Mesenchymal stem cell (in vitro differentiated cells and primary cell): ENCODE data around the gene NCOR2.

Experiments used
- DNase-seq: peaks from one replicate; pipeline ENCODE4 v3.0.0-alpha.2; 2013
- H2AFZ ChIP-seq: one replicate; pipeline ENCODE4 v1.6.1; 2013; ENCODE audit warnings: low read depth, mild to moderate bottlenecking, control low read depth, inconsistent platforms, low read length, moderate library complexity
- H2AK5ac ChIP-seq: 2 replicates; pipeline ENCODE4 v1.6.1; 2013; ENCODE audit warnings: low read length, moderate library complexity, mild to moderate bottlenecking, inconsistent platforms; ENCODE audit not compliant: severe bottlenecking
- H2BK120ac ChIP-seq: one replicate; pipeline ENCODE4 v1.6.1; 2013; ENCODE audit warnings: low read depth, mild to moderate bottlenecking, inconsistent platforms, low read length, moderate library complexity
- H2BK12ac ChIP-seq, 2 experiments: one replicate each; pipeline ENCODE4 v1.6.1; 2013; ENCODE audit warnings: inconsistent platforms in 2 of 2, low read length in 2 of 2, mild to moderate bottlenecking in 2 of 2, moderate library complexity in 2 of 2, control low read depth in 1 of 2
- H2BK15ac ChIP-seq: one replicate; pipeline ENCODE4 v1.6.1; 2013; ENCODE audit warnings: mild to moderate bottlenecking, low read depth, inconsistent platforms; ENCODE audit not compliant: poor library complexity, severe bottlenecking
- H2BK5ac ChIP-seq: 2 replicates; pipeline ENCODE4 v1.6.1; 2013; ENCODE audit warnings: low read depth, mild to moderate bottlenecking, low read length, control low read depth, inconsistent platforms; ENCODE audit not compliant: poor library complexity, severe bottlenecking
- H3K14ac ChIP-seq, 2 experiments: one replicate each; pipeline ENCODE4 v1.6.1; 2013; ENCODE audit warnings: inconsistent platforms in 2 of 2, low read length in 2 of 2, control low read depth in 1 of 2, mild to moderate bottlenecking in 1 of 2, moderate library complexity in 1 of 2
- H3K18ac ChIP-seq, 2 experiments: one replicate each; pipeline ENCODE4 v1.6.1; 2013; ENCODE audit warnings: inconsistent platforms in 2 of 2, low read length in 2 of 2, control low read depth in 1 of 2, low read depth in 1 of 2, mild to moderate bottlenecking in 1 of 2
- H3K23ac ChIP-seq, 2 experiments: one replicate each; pipeline ENCODE4 v1.6.1; 2013; ENCODE audit warnings: inconsistent platforms in 2 of 2, low read length in 2 of 2, mild to moderate bottlenecking in 2 of 2, moderate library complexity in 2 of 2, control low read depth in 1 of 2
- H3K27ac ChIP-seq: 2 replicates; pipeline ENCODE4 v1.5.1; 2013; ENCODE audit warnings: mild to moderate bottlenecking, moderate library complexity, low read length, control low read depth, inconsistent platforms; ENCODE audit not compliant: poor library complexity, severe bottlenecking
- H3K27me3 ChIP-seq, 2 experiments: 2 replicates each; pipeline versions ENCODE4 v1.6.1 to v1.7.0; 2013; ENCODE audit warnings: low read length in 2 of 2, mild to moderate bottlenecking in 2 of 2, moderate library complexity in 2 of 2, control low read depth in 1 of 2, inconsistent platforms in 1 of 2; ENCODE audit not compliant: control insufficient read depth in 1 of 2, insufficient read depth in 1 of 2
- H3K36me3 ChIP-seq, 2 experiments: 2 replicates each; pipeline versions ENCODE4 v1.6.1 to v1.7.0; 2013; ENCODE audit warnings: low read length in 2 of 2, control low read depth in 1 of 2, inconsistent platforms in 1 of 2, low read depth in 1 of 2, mild to moderate bottlenecking in 1 of 2; ENCODE audit not compliant: insufficient read depth in 2 of 2, control insufficient read depth in 1 of 2
- H3K4ac ChIP-seq, 2 experiments: one replicate each; pipeline ENCODE4 v1.6.1; 2013; ENCODE audit warnings: inconsistent platforms in 2 of 2, low read length in 2 of 2, mild to moderate bottlenecking in 2 of 2, moderate library complexity in 2 of 2, control low read depth in 1 of 2, low read depth in 1 of 2
- H3K4me1 ChIP-seq: 2 replicates; pipeline ENCODE4 v1.6.1; 2013; ENCODE audit warnings: low read depth, low read length, control low read depth; ENCODE audit not compliant: control insufficient read depth, insufficient read depth
- H3K4me2 ChIP-seq: 2 replicates; pipeline ENCODE4 v1.6.1; 2013; ENCODE audit warnings: low read length, mild to moderate bottlenecking, inconsistent platforms; ENCODE audit not compliant: poor library complexity, severe bottlenecking
- H3K4me3 ChIP-seq, 2 experiments: 2 replicates each; pipeline versions ENCODE4 v1.5.1 to v1.7.0; 2013; ENCODE audit warnings: low read length in 2 of 2, mild to moderate bottlenecking in 2 of 2, control low read depth in 1 of 2, low read depth in 1 of 2; ENCODE audit not compliant: insufficient read depth in 1 of 2
- H3K79me1 ChIP-seq: replicated peaks from 2 replicates; pipeline ENCODE4 v1.6.1; 2013; ENCODE audit warnings: mild to moderate bottlenecking, control low read depth, low read length, inconsistent platforms; ENCODE audit not compliant: poor library complexity, severe bottlenecking
- H3K9ac ChIP-seq: 2 replicates; pipeline ENCODE4 v1.7.0; 2013; ENCODE audit warnings: mild to moderate bottlenecking, low read length, moderate library complexity
- H3K9me3 ChIP-seq: 2 replicates; pipeline ENCODE4 v1.7.0; 2013; ENCODE audit warnings: mild to moderate bottlenecking, low read length; ENCODE audit not compliant: control insufficient read depth
- H4K8ac ChIP-seq: one replicate; pipeline ENCODE4 v1.6.1; 2013; ENCODE audit warnings: inconsistent platforms, mild to moderate bottlenecking, low read length, moderate library complexity
- H4K91ac ChIP-seq: one replicate; pipeline ENCODE4 v1.6.1; 2013; ENCODE audit warnings: mild to moderate bottlenecking, low read length, inconsistent platforms
- WGBS: methylation state at CpG from one replicate; pipeline ENCODE4 v1.1.7; 2013; ENCODE audit warnings: mixed read lengths; 5-methylcytosine and 5-hydroxymethylcytosine counted together

Gene NCOR2

DNA sequence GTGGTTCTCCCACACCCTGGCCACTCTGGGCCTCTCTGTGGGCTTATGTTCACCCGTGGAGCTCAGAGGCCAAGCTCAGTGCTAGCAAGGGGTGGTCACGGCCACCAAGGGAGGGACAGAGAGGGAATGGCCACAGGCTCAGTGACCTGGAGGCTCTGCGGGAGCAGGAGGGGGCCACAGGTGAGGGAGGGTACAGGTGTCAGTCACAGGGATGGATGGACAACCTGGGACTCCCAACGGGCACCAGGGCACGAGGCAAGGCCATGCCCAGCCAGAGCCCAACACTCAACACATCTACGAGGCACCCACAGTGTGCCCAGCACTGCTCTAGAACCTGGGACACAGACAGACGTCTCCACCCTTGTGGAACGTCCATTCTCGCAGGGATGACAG lies 11.3 kb downstream of the NCOR2 start:
- peaks cover 0 to 53% of the 10 kb centered on the region in 2 experiments for H3K36me3 ChIP-seq
- no peak overlapping the region for H3K27ac ChIP-seq
- no peak overlapping the region for H3K4me3 ChIP-seq
- no peaks in the 10 kb centered on the region for H3K9me3 ChIP-seq
- peaks cover 64% of the 10 kb centered on the region for H3K4me1 ChIP-seq
- H2AK5ac ChIP-seq, result no peak overlapping the region
- H2BK12ac ChIP-seq, result peak overlapping the region in 1 of 2 experiments; percentile 23
- H3K23ac ChIP-seq, result no peak overlapping the region
- no peak overlapping the region for H3K4me2 ChIP-seq
- no peak overlapping the region for H2BK15ac ChIP-seq
- H4K8ac ChIP-seq, result peak overlapping the region; percentile 32
- no peak overlapping the region for H2BK120ac ChIP-seq
- no peak overlapping the region for H2AFZ ChIP-seq
- H2BK5ac ChIP-seq, result no peak overlapping the region
- H3K4ac ChIP-seq, result no peak overlapping the region
- no peaks in the 10 kb centered on the region for H3K27me3 ChIP-seq
- H3K79me1 ChIP-seq, result peaks cover 1% of the 10 kb centered on the region
- H4K91ac ChIP-seq, result peak overlapping the region; percentile 15
- H3K14ac ChIP-seq, result peak overlapping the region in 1 of 2 experiments; percentile 66
- no peak overlapping the region for H3K9ac ChIP-seq
- no peak for DNase-seq
- peak overlapping the region in 1 of 2 experiments; percentile 0 for H3K18ac ChIP-seq
- WGBS, result 89% methylated on average over 9 of the region's 9 CpGs

GRCh38 chr12:124555168-124556073 lies 12.0 kb downstream of the NCOR2 start:
- H3K4me3 ChIP-seq, result no peak overlapping the region
- no peak overlapping the region for H2BK15ac ChIP-seq
- H3K27ac ChIP-seq, result no peak overlapping the region
- 92% methylated on average over 28 of the region's 28 CpGs for WGBS
- peak overlapping the region in 1 of 2 experiments; percentile 31 for H3K14ac ChIP-seq
- H2AK5ac ChIP-seq, result no peak overlapping the region
- H4K91ac ChIP-seq, result peak overlapping the region; percentile 34
- H3K9me3 ChIP-seq, result no peaks in the 10 kb centered on the region
- peaks cover 66% of the 10 kb centered on the region for H3K4me1 ChIP-seq
- H3K23ac ChIP-seq, result no peak overlapping the region
- peaks cover 0 to 53% of the 10 kb centered on the region in 2 experiments for H3K36me3 ChIP-seq
- H2BK5ac ChIP-seq, result no peak overlapping the region
- peaks cover 1% of the 10 kb centered on the region for H3K79me1 ChIP-seq
- peak overlapping the region in 1 of 2 experiments; percentile 0 for H3K18ac ChIP-seq
- H3K4ac ChIP-seq, result no peak overlapping the region
- no peak for DNase-seq
- H2AFZ ChIP-seq, result no peak overlapping the region
- no peak overlapping the region for H2BK120ac ChIP-seq
- H3K4me2 ChIP-seq, result no peak overlapping the region
- H3K27me3 ChIP-seq, result no peaks in the 10 kb centered on the region
- peak overlapping the region; percentile 27 for H4K8ac ChIP-seq
- peak overlapping the region in 1 of 2 experiments; percentile 29 for H2BK12ac ChIP-seq
- H3K9ac ChIP-seq, result no peak overlapping the region

- DNase-seq, result no peak
- Histone ChIP-seq H3K79me1 (peaks cover 1% of the 10 kb centered on the region), H2BK15ac (no peak overlapping the region), H3K23ac (peak overlapping the region in 1 of 2 experiments; percentile 16), H3K9me3 (no peaks in the 10 kb centered on the region), H2BK5ac (no peak overlapping the region), H2BK12ac (peak overlapping the region in 1 of 2 experiments; percentile 25), H3K27me3 (no peaks in the 10 kb centered on the region), H3K4ac (no peak overlapping the region), H2BK120ac (no peak overlapping the region), H3K4me2 (peak overlapping the region; percentile 13), H3K18ac (peak overlapping the region; percentile 9 to 13), H3K4me3 (no peak overlapping the region), H3K4me1 (peaks cover 74% of the 10 kb centered on the region), H2AFZ (no peak overlapping the region), H4K8ac (peak overlapping the region; percentile 45), H3K36me3 (peaks cover 0 to 53% of the 10 kb centered on the region in 2 experiments), H3K27ac (no peak overlapping the region), H4K91ac (peak overlapping the region; percentile 34), H3K14ac (peak overlapping the region in 1 of 2 experiments; percentile 12), H3K9ac (no peak overlapping the region), H2AK5ac (no peak overlapping the region)
- WGBS, result 77% methylated on average over 26 of the region's 26 CpGs
Observed at GRCh38 chr12:124554429-124555029, 12.9 kb downstream of the NCOR2 start.

DNA sequence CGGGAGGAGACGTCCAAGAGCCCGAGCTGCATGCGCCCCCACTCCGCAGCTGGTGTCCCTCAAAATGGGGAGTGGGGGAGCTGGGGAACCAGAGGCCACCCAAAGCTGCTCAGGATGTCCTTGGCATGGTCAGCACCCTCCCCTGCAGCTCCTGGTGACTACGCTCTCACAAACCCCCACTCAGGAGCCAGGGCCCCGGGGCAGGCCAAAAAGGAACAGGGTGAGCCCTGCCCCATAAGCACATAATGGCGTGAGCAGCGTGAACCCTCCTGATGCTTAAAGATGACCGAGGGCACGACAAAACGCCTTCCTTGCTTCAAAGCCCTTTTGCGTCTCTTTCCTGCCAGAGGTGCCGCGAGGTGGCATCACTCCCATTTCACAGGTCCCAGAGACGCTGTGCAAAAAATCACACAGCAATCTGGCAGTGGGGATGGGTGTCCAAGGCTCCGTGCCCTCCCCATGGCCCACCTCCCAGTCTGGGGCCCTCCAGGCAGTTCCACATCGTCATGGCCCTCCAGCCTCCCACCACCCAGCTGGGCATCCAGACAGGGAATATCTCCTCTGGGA lies 13.5 kb downstream of the NCOR2 start:
- Histone ChIP-seq H3K36me3 (peaks cover 0 to 47% of the 10 kb centered on the region in 2 experiments), H3K4me2 (no peak overlapping the region), H2BK12ac (no peak overlapping the region), H3K27ac (no peak overlapping the region), H3K23ac (no peak overlapping the region), H3K18ac (peak overlapping the region in 1 of 2 experiments; percentile 13), H2AFZ (no peak overlapping the region), H3K4me1 (peaks cover 76% of the 10 kb centered on the region), H3K4ac (no peak overlapping the region), H3K9me3 (no peaks in the 10 kb centered on the region), H2BK15ac (peak overlapping the region; percentile 26), H2AK5ac (no peak overlapping the region), H4K91ac (no peak overlapping the region), H2BK120ac (no peak overlapping the region), H4K8ac (no peak overlapping the region), H3K79me1 (no peaks in the 10 kb centered on the region), H3K9ac (no peak overlapping the region), H3K27me3 (no peaks in the 10 kb centered on the region), H2BK5ac (no peak overlapping the region), H3K4me3 (no peak overlapping the region), H3K14ac (no peak overlapping the region)
- 96% methylated on average over 18 of the region's 18 CpGs for WGBS
- no peak for DNase-seq
